Jurkat, Clone E6-1 (cell line): Measurements from ENCODE around the gene SNTB2.
A peak's percentile ranks its signal among the peaks of the same experiment; 100 is the strongest.

Source experiments
- DNase-seq: peaks from one replicate; pipeline ENCODE4 v3.0.0-alpha.2; 2011; ENCODE audit warnings: low read depth, low spot score
- H3K4me3 ChIP-seq: 2 replicates; pipeline ENCODE4 v1.5.1; 2011; ENCODE audit warnings: mild to moderate bottlenecking, low read length, control low read depth, moderate library complexity

The SNTB2 gene

DNA sequence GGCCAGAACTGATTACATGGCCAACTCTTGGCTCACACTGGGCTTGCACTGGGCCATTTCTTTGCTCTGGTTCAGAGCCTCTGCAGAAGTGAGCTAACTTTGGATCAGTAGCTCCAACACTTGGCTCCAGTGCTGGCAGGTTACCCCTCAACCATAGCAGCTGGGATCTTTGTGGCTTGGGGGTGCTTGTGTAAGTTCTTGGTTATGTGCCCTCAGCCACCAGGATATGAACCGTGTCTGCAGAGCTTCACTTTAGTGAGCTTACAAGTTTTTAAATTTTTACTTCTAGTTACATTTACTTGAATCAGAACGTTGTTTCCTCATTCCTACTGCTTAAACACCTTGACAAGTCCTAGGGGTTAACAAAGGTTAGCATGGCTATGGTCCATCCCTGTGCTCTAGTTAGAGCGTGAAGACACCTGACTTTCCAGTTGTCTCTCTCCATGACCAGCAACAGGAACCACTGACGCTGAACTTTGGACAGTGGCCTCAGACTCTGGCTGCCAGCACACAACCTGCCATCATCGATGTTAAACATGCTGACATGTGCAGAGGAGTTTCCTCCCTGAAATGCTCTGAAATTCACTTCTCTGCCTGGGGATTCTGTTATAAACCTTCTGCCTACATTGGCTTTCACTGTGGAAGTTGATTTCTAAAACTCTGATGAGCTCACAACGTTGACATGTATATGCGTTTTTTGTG is 139.4 kb downstream of the SNTB2 start:
- no peak overlapping the region for H3K4me3 ChIP-seq

DNA sequence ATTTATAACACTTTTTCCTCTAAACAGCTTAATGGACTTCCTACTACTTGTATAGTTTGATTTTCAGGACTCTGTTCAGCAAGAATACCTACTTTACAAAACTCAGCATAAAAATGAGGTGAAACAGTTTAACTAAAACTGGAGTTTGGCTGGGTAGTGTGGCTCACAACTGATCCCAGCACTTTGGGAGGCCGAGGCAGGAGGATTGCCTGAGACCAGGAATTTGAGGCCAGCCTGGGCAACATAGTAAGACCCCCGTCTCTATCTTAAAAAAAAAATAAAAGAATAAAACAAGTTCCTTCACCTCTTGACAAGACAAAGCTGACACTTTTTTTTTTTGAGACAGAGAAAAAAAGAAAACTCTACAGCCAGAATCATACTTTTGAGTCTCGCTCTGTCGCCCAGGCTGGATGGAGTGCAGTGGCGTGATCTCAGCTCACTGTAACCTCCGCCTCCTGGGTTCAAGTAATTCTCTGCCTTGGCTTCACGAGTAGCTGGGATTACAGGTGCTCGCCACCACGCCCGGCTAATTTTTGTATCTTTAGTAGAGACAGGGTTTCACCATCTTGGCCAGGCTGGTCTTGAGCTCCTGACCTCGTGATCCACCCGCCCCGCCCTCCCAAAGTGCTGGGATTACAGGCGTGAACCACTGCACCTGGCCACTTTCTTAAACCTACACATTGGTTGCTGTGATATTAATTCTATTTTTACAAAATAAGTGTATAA is 140.8 kb downstream of the SNTB2 start:
- no peak for DNase-seq
- H3K4me3 ChIP-seq: no peak overlapping the region

More for the DNA sequence above, 139.4 kb downstream of the SNTB2 start:
- DNase-seq: no peak

DNA sequence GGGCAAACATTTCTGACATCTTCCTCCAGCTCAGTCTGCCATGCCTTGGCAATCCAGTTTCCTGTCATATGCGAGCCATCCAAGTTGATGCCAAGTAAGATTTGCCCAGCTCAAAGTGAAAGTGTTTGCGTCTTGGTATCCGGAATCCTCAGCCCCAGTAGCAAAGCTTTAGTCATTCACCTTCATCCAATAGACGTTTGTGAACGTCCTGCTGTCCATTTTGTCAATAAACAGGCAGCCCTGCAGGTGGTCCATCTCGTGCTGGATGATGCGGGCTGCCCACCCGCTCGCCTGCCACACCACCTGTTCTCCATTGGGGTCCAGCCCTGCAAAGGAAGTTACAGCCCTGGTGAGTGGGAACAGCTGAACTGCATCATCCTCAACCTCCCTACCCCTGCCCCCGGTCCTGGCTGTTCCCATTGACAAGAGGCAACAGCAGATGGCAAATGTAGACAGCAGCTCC is 141.9 kb downstream of the SNTB2 start:
- no peak for DNase-seq
- H3K4me3 ChIP-seq: peak overlapping the region; percentile 87

DNA sequence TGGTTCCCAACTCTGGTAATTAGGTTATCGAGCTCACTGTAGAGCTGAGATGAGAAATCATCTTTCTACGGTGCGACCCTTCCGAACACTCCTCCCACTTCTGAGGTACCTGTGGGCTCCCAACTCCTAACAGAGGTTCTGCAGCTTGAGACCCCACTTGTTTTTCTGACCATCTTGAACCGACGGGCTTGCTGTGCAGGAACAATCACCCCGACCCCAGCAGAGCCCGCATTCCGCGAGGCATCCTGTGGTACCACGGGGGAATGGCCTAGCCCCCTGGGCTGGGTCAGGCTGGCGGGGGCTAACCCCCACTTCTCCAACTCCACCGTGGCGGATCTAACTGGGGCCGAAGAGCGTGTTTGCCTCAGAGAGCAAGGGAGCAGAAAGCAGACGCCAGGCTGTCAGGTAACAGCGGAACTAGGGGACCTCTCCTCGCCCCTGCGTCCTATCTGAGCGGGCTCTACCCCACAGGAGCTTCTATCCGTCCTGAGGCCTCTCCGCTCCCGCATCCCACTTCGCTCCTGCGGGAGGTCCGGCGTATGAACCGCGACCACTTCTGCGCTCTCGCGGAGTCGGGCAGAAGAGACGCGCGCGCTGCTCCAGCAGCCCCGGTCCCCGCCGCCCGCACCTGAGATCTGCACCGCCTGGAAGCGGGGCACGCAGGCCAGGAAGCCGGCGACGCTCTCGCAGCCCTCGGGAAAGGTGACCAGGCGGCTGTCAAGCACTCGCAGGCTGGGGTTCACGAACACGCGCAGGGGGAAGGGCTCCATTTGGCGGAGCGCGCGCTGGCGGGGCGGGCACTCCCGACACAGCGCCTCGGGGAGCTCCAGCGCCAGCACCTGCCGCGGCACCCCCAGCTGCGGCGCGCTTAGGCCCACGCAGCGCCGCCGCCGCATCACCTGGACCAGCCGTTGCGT is 142.7 kb downstream of the SNTB2 start:
- no peak for DNase-seq
- H3K4me3 ChIP-seq: peak overlapping the region; percentile 87

DNA sequence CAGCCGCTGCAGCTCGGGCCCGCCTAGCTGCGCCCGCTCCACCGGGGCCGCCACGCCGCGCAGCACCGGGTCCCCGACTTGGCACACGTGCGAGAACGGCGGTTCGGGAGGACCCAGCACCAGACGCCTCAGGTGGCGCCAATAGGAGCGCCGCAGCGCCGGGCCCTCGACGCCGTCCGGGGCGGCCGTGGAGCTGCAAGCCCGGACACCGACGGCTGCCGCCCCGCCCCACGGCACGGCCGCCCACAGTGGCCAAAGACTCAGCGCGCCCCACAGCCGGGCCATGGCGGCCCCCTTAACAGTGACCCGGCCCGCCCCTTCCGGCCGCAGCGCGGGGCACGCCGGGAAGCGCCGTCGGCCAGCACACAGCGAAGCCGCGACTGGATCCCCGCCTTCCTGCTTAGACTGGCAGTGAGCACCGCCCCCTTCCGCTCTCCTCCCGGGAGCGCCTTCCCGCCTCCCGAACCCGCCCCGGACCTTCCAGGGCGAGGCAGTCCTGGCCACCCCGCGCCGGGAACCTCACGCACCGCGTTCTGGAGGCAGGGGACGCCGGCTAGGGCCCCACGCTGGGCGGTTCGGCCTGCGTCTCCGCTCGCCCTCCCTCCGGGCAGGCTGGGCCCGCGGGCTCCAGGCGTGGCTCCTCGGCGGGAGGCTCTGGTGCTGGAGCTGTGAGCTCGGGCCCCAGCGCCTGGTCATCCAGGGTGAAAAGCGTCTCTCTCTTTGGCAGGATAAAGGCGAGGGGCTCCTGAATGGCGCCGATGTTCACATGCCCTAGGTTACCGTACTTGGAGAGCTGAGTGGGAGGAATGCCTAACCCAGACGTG is 143.5 kb downstream of the SNTB2 start, which contains the start of gene PDF:
PDF (minus strand) TSS at position 303 of the 824 bp plus-strand sequence; CDS start at position 285, 18 bp downstream.
- peak; percentile 81 for DNase-seq
- H3K4me3 ChIP-seq: peak within 1 kb of the TSS; percentile 87

DNA sequence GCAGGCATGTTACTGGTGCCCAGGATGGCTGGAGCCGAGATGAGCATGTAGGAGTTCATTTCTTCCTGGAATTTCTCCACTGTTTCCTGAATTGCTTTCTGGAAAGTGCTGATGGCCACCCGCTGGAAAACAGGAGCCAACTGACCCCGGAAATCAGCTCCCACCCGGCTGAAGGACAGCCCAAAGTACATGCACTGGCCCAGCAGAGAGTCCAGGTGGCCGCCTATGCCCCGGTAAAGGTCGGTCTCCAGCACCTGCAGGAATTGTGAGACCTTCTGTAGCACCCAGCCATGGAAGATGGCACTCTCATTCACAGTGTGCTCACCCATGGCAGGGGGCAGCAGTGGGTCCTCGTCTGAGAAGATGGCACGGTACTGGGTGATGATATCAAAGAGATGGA is 147.7 kb downstream of the SNTB2 start:
- no peak overlapping the region for H3K4me3 ChIP-seq
- DNase-seq: no peak

DNA sequence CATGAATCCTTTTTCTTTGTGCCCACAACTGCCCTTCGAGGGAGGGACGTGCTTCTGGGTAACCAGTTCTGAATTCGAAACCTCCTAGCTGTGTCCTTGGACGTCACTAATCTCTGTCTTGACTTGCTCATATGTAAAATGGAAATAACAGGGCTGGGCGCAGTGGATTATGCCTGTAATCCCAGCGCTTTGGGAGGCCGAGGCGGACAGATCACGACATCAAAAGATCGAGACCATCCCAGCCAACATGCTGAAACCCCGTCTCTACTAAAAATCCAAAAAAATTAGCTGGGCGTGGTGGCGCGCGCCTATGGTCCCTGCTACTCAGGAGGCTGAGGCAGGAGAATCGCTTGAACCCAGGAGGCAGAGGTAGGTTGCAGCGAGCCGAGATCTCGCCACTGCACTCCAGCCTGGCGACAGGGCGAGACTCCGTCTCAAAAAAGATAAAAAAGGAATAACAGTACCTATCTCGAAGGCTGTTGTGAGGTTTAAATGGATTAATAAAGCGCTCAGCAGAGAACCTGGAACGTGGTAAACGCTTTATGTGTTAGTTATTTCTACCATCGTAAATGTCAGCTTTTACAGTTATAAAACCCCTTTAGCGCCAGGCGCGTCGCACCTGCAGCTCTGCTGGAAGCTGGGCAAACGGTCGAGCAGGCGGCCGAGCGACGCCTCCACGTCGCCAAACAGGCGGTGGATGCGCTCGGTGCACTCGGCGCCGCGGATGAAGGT is 151.8 kb downstream of the SNTB2 start:
- no peak for DNase-seq
- peak overlapping the region; percentile 89 for H3K4me3 ChIP-seq

DNA sequence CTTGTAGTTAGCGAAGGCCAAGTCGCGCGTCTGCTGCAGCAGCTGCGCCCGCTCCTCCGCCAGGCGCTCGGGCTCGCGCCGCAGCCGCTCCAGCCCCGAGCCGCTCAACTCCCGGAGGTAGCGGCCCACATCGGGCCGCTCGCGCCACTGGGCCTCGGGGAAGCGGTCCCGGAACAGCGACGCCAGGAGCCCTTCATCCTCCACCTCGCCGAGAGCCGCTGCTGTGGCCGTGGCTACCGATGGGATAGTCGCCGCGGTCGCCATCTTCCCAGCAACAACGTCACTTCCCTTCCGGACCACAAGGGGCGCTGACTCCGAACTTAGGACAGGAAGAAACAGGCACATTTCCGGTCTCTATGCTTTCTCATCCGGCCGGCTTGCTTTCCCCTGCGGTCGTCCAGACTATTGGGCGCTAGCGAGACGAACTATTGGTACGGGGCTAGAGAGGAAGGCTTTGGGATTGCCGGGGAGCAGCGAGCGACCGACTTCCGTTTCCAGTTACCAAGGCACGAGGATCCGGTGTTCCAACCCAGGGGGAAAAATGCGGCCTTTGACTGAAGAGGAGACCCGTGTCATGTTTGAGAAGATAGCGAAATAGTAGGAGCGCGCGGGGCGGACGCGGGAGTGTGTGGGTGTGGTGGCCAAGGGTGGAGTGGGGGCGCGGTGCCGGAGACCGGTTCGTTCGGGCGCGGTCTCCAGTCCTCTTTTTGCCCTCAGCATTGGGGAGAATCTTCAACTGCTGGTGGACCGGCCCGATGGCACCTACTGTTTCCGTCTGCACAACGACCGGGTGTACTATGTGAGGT is 152.5 kb downstream of the SNTB2 start, which contains the start of the genes COG8 and NIP7:
COG8 (minus strand) TSS at position 276 of the 806 bp plus-strand sequence; CDS start at position 264, 12 bp downstream.
NIP7 (plus strand) TSS at position 484 of the 806 bp plus-strand sequence; CDS start at position 542, 58 bp downstream.
- peak within 1 kb of the TSS; percentile 89 for H3K4me3 ChIP-seq
- peak; percentile 96 for DNase-seq

DNA sequence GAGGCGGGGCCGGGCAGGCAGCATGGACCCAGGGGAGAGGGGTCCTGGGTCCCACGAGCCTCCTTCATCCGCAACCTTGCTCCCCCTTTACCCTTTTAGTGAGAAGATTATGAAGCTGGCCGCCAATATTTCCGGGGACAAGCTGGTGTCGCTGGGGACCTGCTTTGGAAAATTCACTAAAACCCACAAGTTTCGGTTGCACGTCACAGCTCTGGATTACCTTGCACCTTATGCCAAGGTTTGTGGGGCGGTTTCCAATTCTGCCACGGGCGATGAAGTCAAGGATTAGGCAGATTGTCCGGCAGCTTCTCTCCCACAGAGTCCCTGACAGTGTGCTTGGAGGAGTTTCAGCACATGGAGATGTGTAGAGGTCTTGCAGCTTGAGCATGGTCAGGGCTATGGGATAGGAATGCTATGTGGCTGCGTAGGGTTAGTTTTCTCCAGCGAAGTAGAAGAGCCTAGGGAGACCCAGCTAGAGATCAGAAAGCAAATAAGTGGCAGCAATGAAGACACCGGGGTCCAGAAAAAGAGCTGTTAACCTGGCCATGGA is 153.2 kb downstream of the SNTB2 start:
- H3K4me3 ChIP-seq: peak overlapping the region; percentile 89
- DNase-seq: no peak

DNA sequence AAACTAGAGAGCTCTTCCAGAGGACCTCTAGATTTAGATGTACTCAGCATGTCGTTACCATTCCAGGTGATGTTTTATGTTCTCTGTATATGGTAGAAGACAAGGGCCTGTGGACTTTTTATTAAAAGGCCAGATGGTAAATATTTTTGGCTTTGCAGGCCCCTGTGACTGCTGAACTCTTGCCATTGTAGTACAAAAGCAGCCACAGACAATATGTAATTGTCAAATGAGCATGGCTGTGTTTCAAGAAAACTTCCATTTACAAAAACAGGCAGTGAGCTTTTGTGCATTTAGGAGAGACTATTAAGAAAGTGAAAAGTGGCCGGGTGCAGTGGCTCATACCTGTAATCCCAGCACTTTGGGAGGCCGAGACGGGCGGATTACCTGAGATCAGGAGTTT is 157.2 kb downstream of the SNTB2 start:
- no peak overlapping the region for H3K4me3 ChIP-seq
- DNase-seq: no peak

DNA sequence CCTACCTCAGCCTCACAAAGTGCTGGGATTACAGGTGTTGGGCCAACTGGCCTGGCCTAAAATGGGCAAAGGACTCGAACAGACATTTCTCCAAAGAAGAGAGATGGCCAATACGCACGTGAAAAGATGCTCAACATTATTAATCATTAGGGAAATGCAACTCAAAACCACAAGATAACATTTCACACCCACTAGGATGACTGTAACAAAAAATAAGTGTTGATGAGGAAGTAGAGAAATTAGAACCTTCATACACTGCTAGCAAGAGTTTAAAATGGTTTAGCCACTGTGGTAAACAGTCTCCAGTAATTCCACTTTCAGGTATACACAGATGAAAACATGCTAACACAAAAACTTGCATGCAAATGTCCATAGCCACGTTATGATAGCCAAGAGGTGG is 159.0 kb downstream of the SNTB2 start:
- no peak for DNase-seq

DNA sequence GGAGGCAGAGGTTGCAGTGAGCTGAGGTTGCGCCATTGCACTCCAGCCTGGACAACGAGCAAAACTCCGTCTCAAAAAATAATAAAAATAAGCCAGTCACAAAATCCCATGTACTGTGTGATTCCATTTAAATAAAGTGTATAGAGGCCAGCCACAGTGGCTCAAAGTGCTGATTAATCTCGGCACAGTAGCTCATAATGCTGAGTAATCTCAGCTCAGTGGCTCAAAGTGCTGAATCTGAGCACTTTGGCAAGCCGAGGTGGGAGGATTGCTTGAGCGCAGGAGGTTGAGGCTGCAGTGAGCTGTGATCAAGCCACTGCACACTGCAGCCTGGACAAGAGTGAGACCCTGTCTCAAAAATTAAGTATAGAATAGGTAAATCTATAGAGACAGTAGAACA is 159.7 kb downstream of the SNTB2 start:
- no peak for DNase-seq
- H3K4me3 ChIP-seq: no peak overlapping the region

More for the DNA sequence above, 159.0 kb downstream of the SNTB2 start:
- H3K4me3 ChIP-seq: no peak overlapping the region

DNA sequence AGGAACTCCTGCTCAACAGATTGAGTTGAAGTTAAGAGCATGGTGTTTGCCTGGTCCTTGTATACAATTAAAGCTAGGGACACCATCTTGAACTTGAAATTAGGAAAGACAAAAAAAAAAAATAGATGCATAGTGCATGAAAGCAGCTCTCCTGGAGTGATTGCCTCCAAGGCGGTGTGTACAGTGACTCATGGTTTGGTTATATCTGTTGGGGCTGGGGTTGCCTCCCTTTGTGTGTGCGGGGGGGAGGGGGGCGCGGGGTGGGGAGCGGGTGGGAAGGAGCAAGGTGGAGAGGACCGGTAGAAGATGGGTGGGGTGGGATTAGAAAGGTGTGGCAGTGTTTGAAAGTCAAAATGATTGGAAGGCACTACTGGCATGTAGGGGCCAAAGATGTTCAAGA is 161.3 kb downstream of the SNTB2 start:
- DNase-seq: no peak
- no peak overlapping the region for H3K4me3 ChIP-seq

DNA sequence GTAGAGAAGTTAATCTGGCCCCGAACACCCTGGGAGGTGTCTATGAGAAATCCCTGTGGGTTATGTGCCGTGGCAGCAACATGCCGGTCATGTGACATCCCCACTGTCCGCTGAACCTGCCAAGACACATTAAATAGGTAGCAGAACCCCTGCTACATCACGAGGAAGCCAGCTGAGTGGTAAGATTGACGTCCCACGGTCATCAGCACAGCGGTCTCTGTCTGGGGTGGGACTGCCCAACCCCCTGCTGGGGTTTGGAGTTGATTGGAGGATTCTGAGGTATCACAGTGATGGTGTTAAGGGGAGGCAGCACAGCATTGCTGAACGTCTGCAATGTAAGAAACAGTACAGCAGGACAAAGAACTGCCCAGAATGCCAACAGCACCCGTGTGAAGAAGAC is 162.6 kb downstream of the SNTB2 start:
- H3K4me3 ChIP-seq: no peak overlapping the region
- DNase-seq: no peak

DNA sequence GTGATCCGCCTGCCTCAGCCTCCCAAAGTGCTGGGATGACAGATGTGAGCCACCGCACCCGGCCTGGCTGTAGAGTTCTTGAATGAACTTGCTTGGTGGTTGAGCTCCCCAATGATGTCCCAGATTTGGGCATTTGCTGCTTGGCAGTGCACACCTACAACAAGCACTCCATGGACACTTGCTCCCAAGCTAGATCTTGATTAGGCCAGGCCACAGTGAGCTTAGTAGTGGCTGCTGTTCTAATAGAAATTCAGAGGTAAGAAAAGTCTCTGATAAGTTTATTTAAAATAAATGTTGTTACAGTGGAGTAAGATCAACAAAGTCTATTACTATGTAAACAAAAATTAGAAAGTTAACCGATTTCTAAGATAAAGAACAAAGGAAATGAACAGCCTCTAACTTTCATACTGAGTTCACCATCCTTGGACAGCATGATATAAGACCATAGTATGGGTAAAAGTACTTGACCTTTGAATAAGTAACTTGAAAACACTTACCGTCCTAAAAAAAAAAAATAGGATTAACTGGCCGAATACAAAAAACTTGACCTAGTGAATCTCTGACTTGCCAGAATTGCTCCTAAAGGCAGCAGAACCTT is 163.7 kb downstream of the SNTB2 start:
- no peak for DNase-seq

DNA sequence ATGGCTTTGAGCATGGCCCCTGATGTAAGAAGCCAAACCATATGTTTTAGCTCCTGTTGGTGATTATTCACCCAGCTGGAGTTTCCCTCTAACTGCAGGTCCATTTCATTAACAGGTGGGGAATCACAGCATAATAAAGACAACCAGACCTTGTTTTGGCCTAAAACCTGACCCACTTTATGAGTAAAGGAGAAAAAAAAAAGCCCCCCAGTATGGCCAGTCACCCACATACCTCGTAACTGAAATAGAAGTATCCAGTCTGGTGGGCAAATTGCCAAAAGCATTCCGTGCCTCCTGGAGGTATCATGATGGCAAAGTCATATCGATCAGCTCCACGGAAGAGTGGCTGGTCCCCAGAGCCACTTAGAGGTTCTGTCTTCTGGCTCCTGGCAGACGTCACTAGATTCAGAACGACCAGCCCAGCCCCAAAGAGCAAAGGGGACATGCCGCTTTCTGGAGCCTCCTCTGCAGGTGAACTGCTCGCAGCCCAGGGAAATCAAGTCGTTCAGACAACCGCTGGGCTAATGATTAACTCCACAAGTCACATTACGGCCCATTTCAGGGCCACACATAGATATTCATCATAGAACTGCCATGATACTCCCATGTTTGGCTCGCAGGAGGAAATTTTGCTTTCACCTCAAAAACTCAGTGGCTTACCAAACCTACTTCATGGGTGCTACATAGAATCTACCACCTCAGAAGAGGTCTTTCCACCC is 164.5 kb downstream of the SNTB2 start, which contains the start of gene TMED6:
TMED6 (minus strand) TSS at position 478 of the 719 bp plus-strand sequence; CDS start at position 445, 33 bp downstream.
- no peak for DNase-seq
- no peak within 1 kb of the TSS for H3K4me3 ChIP-seq

More for the DNA sequence above, 163.7 kb downstream of the SNTB2 start:
- H3K4me3 ChIP-seq: no peak overlapping the region
